DND-41 (cell line): ENCODE results near the gene HIC1.

Experiments used
- ATAC-seq: fragments of 200-7000 bp; cut with Tn5 transposase; 3 replicates; pipeline ENCODE4 v1.9.1; 2021; ENCODE audit warnings: low read depth; ENCODE audit not compliant: insufficient read depth
- DNase-seq: peaks from one replicate; pipeline ENCODE4 v3.0.0-alpha.2; 2020
- H2AFZ ChIP-seq: 2 replicates; pipeline ENCODE4 v1.6.0; 2012; ENCODE audit warnings: low read depth, low read length
- H3K27ac ChIP-seq: 2 replicates; pipeline ENCODE4 v1.5.1; 2012; ENCODE audit warnings: low read length, inconsistent platforms
- H3K27me3 ChIP-seq: fragments of 200-600 bp; sonication (generic); 2 replicates; pipeline ENCODE4 v1.6.0; 2012; ENCODE audit warnings: low read length, mild to moderate bottlenecking, inconsistent platforms; ENCODE audit not compliant: insufficient read depth, poor library complexity
- H3K36me3 ChIP-seq: 2 replicates; pipeline ENCODE4 v1.5.1; 2012; ENCODE audit warnings: low read length, inconsistent platforms; ENCODE audit not compliant: insufficient read depth
- H3K4me1 ChIP-seq: 2 replicates; pipeline ENCODE4 v1.5.1; 2012; ENCODE audit warnings: mild to moderate bottlenecking, low read length; ENCODE audit not compliant: insufficient read depth
- H3K4me2 ChIP-seq: 2 replicates; pipeline ENCODE4 v1.6.0; 2012; ENCODE audit warnings: mild to moderate bottlenecking, moderate library complexity, low read length, inconsistent platforms; ENCODE audit not compliant: insufficient read depth
- H3K4me3 ChIP-seq, 2 experiments: fragments of 200-600 bp in 1 of 2; shearing (Covaris generic) in 1 of 2; 2 replicates each; pipeline ENCODE4 v1.5.1; 2012 to 2016; ENCODE audit warnings: inconsistent platforms in 2 of 2, low read length in 2 of 2, mild to moderate bottlenecking in 2 of 2, low read depth in 1 of 2, moderate library complexity in 1 of 2
- H3K79me2 ChIP-seq: 2 replicates; pipeline ENCODE4 v1.6.0; 2012; ENCODE audit warnings: low read length, inconsistent platforms; ENCODE audit not compliant: insufficient read depth
- H3K9ac ChIP-seq: 2 replicates; pipeline ENCODE4 v1.6.0; 2012; ENCODE audit warnings: low read depth, mild to moderate bottlenecking, inconsistent platforms, low read length, moderate library complexity
- H3K9me3 ChIP-seq: 2 replicates; pipeline ENCODE4 v1.5.1; 2012; ENCODE audit warnings: low read length, moderate library complexity, mild to moderate bottlenecking, inconsistent platforms; ENCODE audit not compliant: insufficient read depth, severe bottlenecking
- H4K20me1 ChIP-seq: 2 replicates; pipeline ENCODE4 v1.6.0; 2012; ENCODE audit warnings: low read length; ENCODE audit not compliant: insufficient read depth
- CTCF ChIP-seq: IDR thresholded peaks from 2 replicates; pipeline ENCODE4 v1.5.1; 2012; ENCODE audit warnings: borderline replicate concordance, low read length, moderate library complexity, mild to moderate bottlenecking; ENCODE audit not compliant: poor library complexity, severe bottlenecking; ENCODE audit errors: extremely low read depth
- EZH2 ChIP-seq: IDR thresholded peaks from 3 replicates; pipeline ENCODE4 v1.6.1; 2012; ENCODE audit warnings: borderline replicate concordance, low read depth, mild to moderate bottlenecking, moderate library complexity, low read length, inconsistent platforms; ENCODE audit not compliant: severe bottlenecking

Gene HIC1, protein sequence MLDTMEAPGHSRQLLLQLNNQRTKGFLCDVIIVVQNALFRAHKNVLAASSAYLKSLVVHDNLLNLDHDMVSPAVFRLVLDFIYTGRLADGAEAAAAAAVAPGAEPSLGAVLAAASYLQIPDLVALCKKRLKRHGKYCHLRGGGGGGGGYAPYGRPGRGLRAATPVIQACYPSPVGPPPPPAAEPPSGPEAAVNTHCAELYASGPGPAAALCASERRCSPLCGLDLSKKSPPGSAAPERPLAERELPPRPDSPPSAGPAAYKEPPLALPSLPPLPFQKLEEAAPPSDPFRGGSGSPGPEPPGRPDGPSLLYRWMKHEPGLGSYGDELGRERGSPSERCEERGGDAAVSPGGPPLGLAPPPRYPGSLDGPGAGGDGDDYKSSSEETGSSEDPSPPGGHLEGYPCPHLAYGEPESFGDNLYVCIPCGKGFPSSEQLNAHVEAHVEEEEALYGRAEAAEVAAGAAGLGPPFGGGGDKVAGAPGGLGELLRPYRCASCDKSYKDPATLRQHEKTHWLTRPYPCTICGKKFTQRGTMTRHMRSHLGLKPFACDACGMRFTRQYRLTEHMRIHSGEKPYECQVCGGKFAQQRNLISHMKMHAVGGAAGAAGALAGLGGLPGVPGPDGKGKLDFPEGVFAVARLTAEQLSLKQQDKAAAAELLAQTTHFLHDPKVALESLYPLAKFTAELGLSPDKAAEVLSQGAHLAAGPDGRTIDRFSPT

DNA sequence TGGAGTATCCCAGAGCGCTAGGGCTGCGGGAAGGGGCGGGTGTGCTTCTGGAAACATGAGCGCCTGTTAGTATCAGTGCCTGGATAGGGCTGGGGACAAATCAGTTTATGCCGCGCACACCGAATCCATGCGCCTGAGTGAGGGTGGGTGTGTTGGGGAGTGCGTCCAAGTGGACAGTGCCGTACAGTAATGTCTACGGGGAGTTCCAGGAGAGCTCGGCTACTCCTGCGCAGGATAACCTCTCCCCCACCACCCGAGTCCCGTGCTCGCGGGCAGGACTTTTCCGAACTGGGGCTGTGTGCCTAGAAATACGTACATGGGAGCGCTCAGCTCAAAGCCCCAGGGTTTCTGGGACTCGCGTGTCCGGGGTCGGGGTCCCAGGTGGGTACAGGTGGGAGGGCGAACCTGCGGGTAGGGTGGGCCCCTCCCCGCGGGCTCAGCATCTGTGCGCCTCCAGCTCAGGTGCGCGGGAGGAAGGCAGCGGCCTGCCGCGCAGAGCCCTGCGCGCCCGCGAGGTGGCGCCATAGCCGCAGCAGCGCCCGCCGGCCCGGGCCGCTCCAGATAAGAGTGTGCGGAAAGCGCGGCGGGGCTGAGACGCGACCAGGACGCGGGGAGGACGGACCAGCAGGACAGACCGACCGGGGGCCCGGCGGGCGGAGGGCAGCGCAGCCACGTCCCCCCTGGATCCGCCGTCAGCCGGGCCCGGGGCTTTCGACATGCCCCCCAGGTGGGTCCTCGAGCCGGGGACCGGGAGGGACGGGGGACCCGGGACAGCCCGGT lies at the start of gene HIC1:
TSS of gene HIC1 (plus strand) at position 592 of the 780 bp plus-strand sequence. CDS start 1,588 bp downstream, outside the sequence.
- DNase-seq (peak; percentile 75), ATAC-seq (peak; percentile 76)
- H4K20me1 ChIP-seq, result peaks cover 29% of the 10 kb centered on the region
- no peaks in the 10 kb centered on the region for H3K79me2 ChIP-seq
- H3K27me3 ChIP-seq, result peaks cover 39% of the 10 kb centered on the region
- peak within 1 kb of the TSS; percentile 58 for H3K9ac ChIP-seq
- H3K27ac ChIP-seq, result no peak within 1 kb of the TSS
- no peaks in the 10 kb centered on the region for H3K36me3 ChIP-seq
- peak within 1 kb of the TSS; percentile 65 for H2AFZ ChIP-seq
- TF ChIP-seq EZH2 (no peak), CTCF (peak; percentile 86)
- H3K9me3 ChIP-seq, result no peaks in the 10 kb centered on the region
- peak within 1 kb of the TSS; percentile 99 for H3K4me2 ChIP-seq
- peaks cover 58% of the 10 kb centered on the region for H3K4me1 ChIP-seq
- peak within 1 kb of the TSS; percentile 30 to 65; a peak in 3 of 4 replicates for H3K4me3 ChIP-seq

- no peaks in the 10 kb centered on the region for H3K79me2 ChIP-seq
- ATAC-seq, result no peak
- no peaks in the 10 kb centered on the region for H4K20me1 ChIP-seq
Observed at GRCh38 chr17:2008332-2009126, 46.4 kb upstream of the HIC1 start.

DNA sequence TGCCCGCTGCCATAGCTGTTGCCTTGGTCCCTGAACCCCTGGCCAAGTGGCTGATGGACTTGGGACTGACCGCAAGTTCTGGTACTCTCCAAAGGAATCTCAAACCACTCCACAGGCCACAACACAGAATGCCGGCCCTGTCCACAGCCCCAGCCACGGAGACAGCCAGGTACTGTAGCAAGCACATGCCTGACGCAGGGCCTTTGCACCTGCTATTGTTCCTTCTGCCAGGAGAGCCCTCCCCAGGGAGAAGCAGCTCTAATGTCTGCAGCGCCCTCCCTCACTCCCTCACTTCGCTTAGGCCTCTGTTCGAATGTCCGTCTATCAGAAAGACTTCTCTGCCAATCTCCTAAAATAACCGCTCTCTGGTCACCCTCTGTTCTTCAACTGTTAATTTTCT lies 45.2 kb upstream of the HIC1 start:
- H3K9ac ChIP-seq, result no peak overlapping the region
- H4K20me1 ChIP-seq, result no peaks in the 10 kb centered on the region
- no peak overlapping the region for H3K27ac ChIP-seq
- no peaks in the 10 kb centered on the region for H3K79me2 ChIP-seq
- no peak overlapping the region for H3K4me2 ChIP-seq
- H3K4me3 ChIP-seq, result no peak overlapping the region
- TF ChIP-seq EZH2, result no peak
- no peak for ATAC-seq
- no peaks in the 10 kb centered on the region for H3K9me3 ChIP-seq
- peaks cover 6% of the 10 kb centered on the region for H3K27me3 ChIP-seq
- no peak for DNase-seq
- no peaks in the 10 kb centered on the region for H3K36me3 ChIP-seq
- peaks cover 11% of the 10 kb centered on the region for H3K4me1 ChIP-seq
- no peak overlapping the region for H2AFZ ChIP-seq

More at GRCh38 chr17:2008332-2009126, 46.4 kb upstream of the HIC1 start:
- Histone ChIP-seq H3K36me3 (no peaks in the 10 kb centered on the region), H3K27ac (no peak overlapping the region), H3K4me3 (no peak overlapping the region), H3K9ac (no peak overlapping the region), H3K4me1 (peaks cover 11% of the 10 kb centered on the region), H3K9me3 (no peaks in the 10 kb centered on the region), H3K4me2 (no peak overlapping the region), H3K27me3 (peaks cover 6% of the 10 kb centered on the region), H2AFZ (no peak overlapping the region)
- no peak for DNase-seq
- no peak for TF ChIP-seq EZH2
- TF ChIP-seq CTCF, result no peak
